ENCODE data around the gene ERBB4.

DNA sequence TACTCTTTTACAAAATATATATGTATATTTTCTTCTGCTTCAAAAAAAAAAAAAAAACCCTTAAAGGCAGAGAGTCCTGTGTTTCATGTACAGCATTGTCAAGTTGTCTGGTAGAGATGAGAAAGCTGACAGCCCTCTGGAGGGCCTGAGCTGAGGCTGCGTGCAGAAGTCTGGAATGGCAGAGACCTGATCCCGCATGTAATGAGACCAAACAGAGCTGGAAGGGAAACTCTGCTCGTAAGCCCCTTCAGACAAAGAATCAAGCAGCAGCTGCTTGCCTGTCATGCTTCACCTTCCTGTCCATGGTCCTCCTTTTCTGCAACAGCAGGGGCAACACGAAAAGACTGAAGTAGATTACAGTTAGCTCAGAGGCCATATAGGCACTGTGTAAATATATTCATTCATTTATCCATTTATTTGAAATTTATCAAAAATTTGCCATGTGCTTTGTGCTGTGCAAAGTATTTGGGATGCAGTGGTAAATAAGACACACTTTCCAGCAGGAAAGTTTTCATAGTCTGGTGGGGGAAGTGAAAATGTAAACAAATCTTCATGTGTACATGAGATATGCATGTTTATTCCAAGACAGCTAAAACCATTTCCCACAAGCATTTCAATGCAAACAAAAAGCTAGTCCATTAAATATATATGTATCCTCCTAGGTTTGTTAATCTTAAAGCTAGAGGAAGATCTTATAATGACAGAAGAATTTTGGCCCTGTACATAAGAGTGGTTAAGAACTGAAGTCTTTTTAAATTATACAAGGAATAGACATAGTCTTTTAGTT is 1069.5 kb downstream of the ERBB4 start:
- TF ChIP-seq, protein P1, sequence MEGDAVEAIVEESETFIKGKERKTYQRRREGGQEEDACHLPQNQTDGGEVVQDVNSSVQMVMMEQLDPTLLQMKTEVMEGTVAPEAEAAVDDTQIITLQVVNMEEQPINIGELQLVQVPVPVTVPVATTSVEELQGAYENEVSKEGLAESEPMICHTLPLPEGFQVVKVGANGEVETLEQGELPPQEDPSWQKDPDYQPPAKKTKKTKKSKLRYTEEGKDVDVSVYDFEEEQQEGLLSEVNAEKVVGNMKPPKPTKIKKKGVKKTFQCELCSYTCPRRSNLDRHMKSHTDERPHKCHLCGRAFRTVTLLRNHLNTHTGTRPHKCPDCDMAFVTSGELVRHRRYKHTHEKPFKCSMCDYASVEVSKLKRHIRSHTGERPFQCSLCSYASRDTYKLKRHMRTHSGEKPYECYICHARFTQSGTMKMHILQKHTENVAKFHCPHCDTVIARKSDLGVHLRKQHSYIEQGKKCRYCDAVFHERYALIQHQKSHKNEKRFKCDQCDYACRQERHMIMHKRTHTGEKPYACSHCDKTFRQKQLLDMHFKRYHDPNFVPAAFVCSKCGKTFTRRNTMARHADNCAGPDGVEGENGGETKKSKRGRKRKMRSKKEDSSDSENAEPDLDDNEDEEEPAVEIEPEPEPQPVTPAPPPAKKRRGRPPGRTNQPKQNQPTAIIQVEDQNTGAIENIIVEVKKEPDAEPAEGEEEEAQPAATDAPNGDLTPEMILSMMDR (IDR thresholded peaks at IDR 0.05) = no peak
- no peak for TF ChIP-seq POLR2A (IDR thresholded peaks at IDR 0.05)

Data from breast epithelium (tissue), 3 donors.